NB4 (cell line): ENCODE data around the gene ZBTB42.

Experiments used
- TF ChIP-seq, protein P1 (sequence below): IDR thresholded peaks from 2 replicates; pipeline ENCODE4 v1.6.1; 2011; ENCODE audit warnings: low read depth, low read length
- TF ChIP-seq, protein P2 (sequence below): IDR thresholded peaks from one replicate; pipeline ENCODE4 v1.5.1; 2012; ENCODE audit warnings: low read depth, low read length

DNA sequence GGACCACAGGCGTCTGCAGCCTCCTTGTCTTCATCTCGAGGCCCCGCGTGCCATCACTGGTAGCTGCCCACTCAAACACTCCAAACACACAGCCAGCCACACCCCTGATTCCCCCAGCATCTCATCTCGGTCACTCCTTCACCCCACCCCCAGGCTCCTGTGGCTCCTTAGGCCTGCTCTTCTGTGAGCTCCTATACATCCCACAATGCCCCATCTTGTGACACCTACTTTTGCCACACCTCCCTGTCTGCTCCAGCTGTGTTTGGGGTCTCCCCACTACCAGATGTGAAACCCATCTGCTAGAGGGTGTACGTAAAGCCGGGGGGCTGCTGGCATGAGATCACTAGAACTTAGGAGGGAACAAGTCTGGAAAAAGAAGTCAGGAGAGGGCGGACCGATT is 9.5 kb upstream of the ZBTB42 start:
- TF ChIP-seq, protein P1, sequence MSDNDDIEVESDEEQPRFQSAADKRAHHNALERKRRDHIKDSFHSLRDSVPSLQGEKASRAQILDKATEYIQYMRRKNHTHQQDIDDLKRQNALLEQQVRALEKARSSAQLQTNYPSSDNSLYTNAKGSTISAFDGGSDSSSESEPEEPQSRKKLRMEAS = no peak
- TF ChIP-seq, protein P2, sequence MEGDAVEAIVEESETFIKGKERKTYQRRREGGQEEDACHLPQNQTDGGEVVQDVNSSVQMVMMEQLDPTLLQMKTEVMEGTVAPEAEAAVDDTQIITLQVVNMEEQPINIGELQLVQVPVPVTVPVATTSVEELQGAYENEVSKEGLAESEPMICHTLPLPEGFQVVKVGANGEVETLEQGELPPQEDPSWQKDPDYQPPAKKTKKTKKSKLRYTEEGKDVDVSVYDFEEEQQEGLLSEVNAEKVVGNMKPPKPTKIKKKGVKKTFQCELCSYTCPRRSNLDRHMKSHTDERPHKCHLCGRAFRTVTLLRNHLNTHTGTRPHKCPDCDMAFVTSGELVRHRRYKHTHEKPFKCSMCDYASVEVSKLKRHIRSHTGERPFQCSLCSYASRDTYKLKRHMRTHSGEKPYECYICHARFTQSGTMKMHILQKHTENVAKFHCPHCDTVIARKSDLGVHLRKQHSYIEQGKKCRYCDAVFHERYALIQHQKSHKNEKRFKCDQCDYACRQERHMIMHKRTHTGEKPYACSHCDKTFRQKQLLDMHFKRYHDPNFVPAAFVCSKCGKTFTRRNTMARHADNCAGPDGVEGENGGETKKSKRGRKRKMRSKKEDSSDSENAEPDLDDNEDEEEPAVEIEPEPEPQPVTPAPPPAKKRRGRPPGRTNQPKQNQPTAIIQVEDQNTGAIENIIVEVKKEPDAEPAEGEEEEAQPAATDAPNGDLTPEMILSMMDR = no peak
